K562 (cell line): ENCODE measurements around the gene CRYBG2. TPM values are rescaled to one million over a fixed set of nuclear protein-coding genes. Genes with fewer than 3 reads are reported as not detected.

Source experiments
- ARID2 ChIP-seq: fragments of 450-650 bp; IDR thresholded peaks from 2 replicates; pipeline ENCODE4 v1.6.1; 2017; ENCODE audit warnings: antibody characterized with exemption, mild to moderate bottlenecking
- CHD2 ChIP-seq: IDR thresholded peaks from 2 replicates; pipeline ENCODE4 v1.6.1; 2011; ENCODE audit warnings: low read depth, low read length
- FOSL1 ChIP-seq: fragments of 200-800 bp; sonication (Bioruptor generic); conservative IDR thresholded peaks from 2 replicates; pipeline ENCODE4 v1.6.1; 2016; ENCODE audit warnings: missing genetic modification characterization, missing compliant biosample characterization
- MTA2 ChIP-seq: fragments of 450-650 bp; IDR thresholded peaks from 2 replicates; pipeline ENCODE4 v1.6.1; 2016; ENCODE audit warnings: low read depth
- NR2C2 ChIP-seq, 2 experiments: fragments of 200-800 bp in 1 of 2; sonication (Bioruptor generic) in 1 of 2; sonication (generic) in 1 of 2; formaldehyde crosslinking in 1 of 2; IDR thresholded peaks; 2 replicates each; pipeline versions ENCODE4 v1.6.1 to v1.8.0; 2016 to 2022; ENCODE audit warnings: mild to moderate bottlenecking in 1 of 2, missing compliant biosample characterization in 1 of 2, missing genetic modification characterization in 1 of 2, missing genetic modification reagents in 1 of 2
- PYGO2 ChIP-seq: fragments of 450-650 bp; IDR thresholded peaks from 2 replicates; pipeline ENCODE4 v1.6.1; 2016; ENCODE audit warnings: mild to moderate bottlenecking, missing genetic modification characterization, moderate library complexity, missing compliant biosample characterization
- SIN3B ChIP-seq: fragments of 450-650 bp; IDR thresholded peaks from 2 replicates; pipeline ENCODE4 v1.6.1; 2017; ENCODE audit warnings: low read depth, mild to moderate bottlenecking, moderate library complexity
- SMARCE1 ChIP-seq: fragments of 450-650 bp; IDR thresholded peaks from 2 replicates; pipeline ENCODE4 v1.7.1; 2016; ENCODE audit warnings: mild to moderate bottlenecking
- SREBF1 ChIP-seq: fragments of 150-350 bp; IDR thresholded peaks from 2 replicates; pipeline ENCODE4 v1.6.1; 2014; ENCODE audit warnings: antibody characterized with exemption, low read depth, low read length, borderline replicate concordance
- TEAD4 ChIP-seq, 2 experiments: sonication (generic) in 1 of 2; formaldehyde crosslinking in 1 of 2; IDR thresholded peaks; 2 replicates each; pipeline versions ENCODE4 v1.6.1 to v1.8.0; 2012 to 2022; ENCODE audit warnings: borderline replicate concordance in 1 of 2, inconsistent platforms in 1 of 2, low read length in 1 of 2, mild to moderate bottlenecking in 1 of 2, missing genetic modification reagents in 1 of 2
- XRCC3 ChIP-seq: fragments of 450-650 bp; IDR thresholded peaks from 2 replicates; pipeline ENCODE4 v1.6.1; 2017; ENCODE audit warnings: mild to moderate bottlenecking, moderate library complexity
- ZBTB7A ChIP-seq: IDR thresholded peaks from 2 replicates; pipeline ENCODE4 v1.6.1; 2011; ENCODE audit warnings: low read depth, mild to moderate bottlenecking, low read length, moderate library complexity, borderline replicate concordance; ENCODE audit not compliant: control insufficient read depth
- ZNF24 ChIP-seq: fragments of 450-650 bp; IDR thresholded peaks from 2 replicates; pipeline ENCODE4 v1.6.1; 2016
- ZNF3 ChIP-seq: fragments of 250-450 bp; sonication (Bioruptor Pico); IDR thresholded peaks from 2 replicates; pipeline ENCODE4 v1.5.0; 2021; ENCODE audit warnings: mild to moderate bottlenecking, moderate library complexity
- ZNF347 ChIP-seq: fragments of 450-650 bp; formaldehyde crosslinking; IDR thresholded peaks from 2 replicates; pipeline ENCODE4 v1.4.0; 2020; ENCODE audit warnings: low read depth, mild to moderate bottlenecking, moderate library complexity
- ZNF699 ChIP-seq: fragments of 250-450 bp; sonication (Bioruptor Pico); IDR thresholded peaks from 2 replicates; pipeline ENCODE4 v1.8.0; 2021; ENCODE audit warnings: mild to moderate bottlenecking, moderate library complexity; ENCODE audit not compliant: insufficient replicate concordance
- polyA plus RNA-seq, 8 experiments: library from polyadenylated mRNA; depleted of rRNA in 4 of 8; stranded (reverse) in 5 of 8; unstranded in 3 of 8; fragments of >200 nt; fragmentation: Nextera tagmentation in 2 of 8; fragmentation: Illumina TruSeq in 1 of 8; extraction: Ambion mirVana in 2 of 8; extraction: Trizol in 1 of 8; gene quantifications; 2 replicates each; pipeline versions ENCODE4 v1.2.1 to v1.2.3, GENCODE V29; 2011 to 2014; ENCODE audit warnings: inconsistent platforms in 1 of 8, missing spikeins in 1 of 8
- total RNA-seq, 7 experiments: library from RNA; depleted of rRNA in 6 of 7; stranded (reverse); fragments of >200 nt in 6 of 7; fragmentation: Illumina TruSeq in 2 of 7; extraction: Trizol in 2 of 7; gene quantifications; 2 replicates each; pipeline versions ENCODE4 v1.2.1 to v1.2.3, GENCODE V29; 2011 to 2021; ENCODE audit warnings: low replicate concordance in 1 of 7
- TF ChIP-seq, protein P1 (sequence below): sonication (generic); formaldehyde crosslinking; IDR thresholded peaks from 2 replicates; pipeline ENCODE4 v1.8.0; 2022; ENCODE audit warnings: mild to moderate bottlenecking, missing genetic modification reagents
- TF ChIP-seq, protein P2 (sequence below): fragments of 450-650 bp; formaldehyde crosslinking; IDR thresholded peaks from 2 replicates; pipeline ENCODE4 v1.4.0; 2020; ENCODE audit warnings: mild to moderate bottlenecking, mixed read lengths
- TF ChIP-seq, protein P3 (sequence below): IDR thresholded peaks from 3 replicates; pipeline ENCODE4 v1.6.1; 2011; ENCODE audit warnings: borderline replicate concordance, mild to moderate bottlenecking; ENCODE audit not compliant: insufficient read length, insufficient read depth
- TF ChIP-seq, protein P4 (sequence below): fragments of 150-350 bp; conservative IDR thresholded peaks from 2 replicates; pipeline ENCODE4 v1.6.1; 2014; ENCODE audit warnings: low read length
- TF ChIP-seq, protein P5 (sequence below): fragments of 250-450 bp; sonication (Bioruptor Pico); IDR thresholded peaks from 2 replicates; pipeline ENCODE4 v1.8.0; 2021; ENCODE audit warnings: moderate library complexity, mild to moderate bottlenecking, inconsistent platforms

The CRYBG2 gene
- total and polyA plus RNA-seq, 9 of the 15 experiments (the other 6 are each of a cell fraction or from before 2014, with no cell fraction given): 0.39 to 8.5 (median 3.7) TPM

DNA sequence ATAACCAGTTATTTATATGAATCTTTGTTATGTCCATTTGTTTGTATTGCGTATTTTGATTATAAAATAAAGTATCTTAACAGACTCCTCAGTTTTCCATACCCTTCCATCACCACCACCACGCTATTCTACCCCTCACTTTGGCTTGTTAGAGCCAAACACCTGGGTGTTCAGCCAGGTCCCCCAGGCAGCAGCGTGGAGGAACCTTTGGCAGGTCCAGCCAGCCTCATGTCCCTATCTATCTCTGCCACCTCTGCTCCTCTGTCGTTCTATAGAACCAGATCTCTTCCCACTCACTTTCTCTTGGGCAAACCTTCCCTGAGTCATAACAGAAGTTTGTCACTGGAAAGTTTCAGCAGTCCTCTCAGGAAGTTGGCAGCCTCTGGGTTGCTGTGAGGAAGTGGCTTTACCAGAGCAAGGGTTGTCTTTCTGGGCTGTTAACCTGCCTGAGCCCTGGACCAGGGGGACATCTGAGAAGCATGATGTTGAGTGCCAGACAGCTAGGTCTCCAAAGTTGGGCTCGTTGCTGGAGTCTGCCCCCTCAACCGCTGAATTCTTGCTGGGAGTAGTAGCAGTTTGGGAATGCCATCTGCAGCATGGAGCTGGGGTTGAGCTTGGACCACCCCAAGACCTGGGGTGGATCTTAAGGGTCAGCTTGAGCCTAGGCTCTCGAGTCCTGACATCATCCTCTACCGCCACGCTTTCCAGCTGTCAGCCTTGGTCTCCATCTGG, 75.0 kb downstream of the CRYBG2 start (continued):
- TF ChIP-seq, protein P1, sequence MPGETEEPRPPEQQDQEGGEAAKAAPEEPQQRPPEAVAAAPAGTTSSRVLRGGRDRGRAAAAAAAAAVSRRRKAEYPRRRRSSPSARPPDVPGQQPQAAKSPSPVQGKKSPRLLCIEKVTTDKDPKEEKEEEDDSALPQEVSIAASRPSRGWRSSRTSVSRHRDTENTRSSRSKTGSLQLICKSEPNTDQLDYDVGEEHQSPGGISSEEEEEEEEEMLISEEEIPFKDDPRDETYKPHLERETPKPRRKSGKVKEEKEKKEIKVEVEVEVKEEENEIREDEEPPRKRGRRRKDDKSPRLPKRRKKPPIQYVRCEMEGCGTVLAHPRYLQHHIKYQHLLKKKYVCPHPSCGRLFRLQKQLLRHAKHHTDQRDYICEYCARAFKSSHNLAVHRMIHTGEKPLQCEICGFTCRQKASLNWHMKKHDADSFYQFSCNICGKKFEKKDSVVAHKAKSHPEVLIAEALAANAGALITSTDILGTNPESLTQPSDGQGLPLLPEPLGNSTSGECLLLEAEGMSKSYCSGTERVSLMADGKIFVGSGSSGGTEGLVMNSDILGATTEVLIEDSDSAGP: no peak
- TF ChIP-seq SREBF1 (no peak), ARID2 (no peak), ZNF24 (no peak), CHD2 (no peak), XRCC3 (no peak), ZBTB7A (no peak), ZNF347 (no peak), SMARCE1 (no peak; the same call in 1 of the 2 replicates), ZNF699 (CRISPR knock-in tag) (no peak), PYGO2 (no peak), MTA2 (no peak), ZNF3 (CRISPR knock-in tag) (no peak), SIN3B (no peak), FOSL1 (tag) (no peak; the same call in 1 of the 2 replicates), NR2C2 (CRISPR knock-in tag; IDR thresholded peaks at IDR 0.05) (no peak), NR2C2 (tag; IDR thresholded peaks at IDR 0.05) (no peak), TEAD4 (IDR thresholded peaks at IDR 0.05; ENCODE audit: low read length) (no peak), TEAD4 (CRISPR knock-in tag; IDR thresholded peaks at IDR 0.05; ENCODE audit: borderline replicate concordance) (no peak)
- TF ChIP-seq, protein P2, sequence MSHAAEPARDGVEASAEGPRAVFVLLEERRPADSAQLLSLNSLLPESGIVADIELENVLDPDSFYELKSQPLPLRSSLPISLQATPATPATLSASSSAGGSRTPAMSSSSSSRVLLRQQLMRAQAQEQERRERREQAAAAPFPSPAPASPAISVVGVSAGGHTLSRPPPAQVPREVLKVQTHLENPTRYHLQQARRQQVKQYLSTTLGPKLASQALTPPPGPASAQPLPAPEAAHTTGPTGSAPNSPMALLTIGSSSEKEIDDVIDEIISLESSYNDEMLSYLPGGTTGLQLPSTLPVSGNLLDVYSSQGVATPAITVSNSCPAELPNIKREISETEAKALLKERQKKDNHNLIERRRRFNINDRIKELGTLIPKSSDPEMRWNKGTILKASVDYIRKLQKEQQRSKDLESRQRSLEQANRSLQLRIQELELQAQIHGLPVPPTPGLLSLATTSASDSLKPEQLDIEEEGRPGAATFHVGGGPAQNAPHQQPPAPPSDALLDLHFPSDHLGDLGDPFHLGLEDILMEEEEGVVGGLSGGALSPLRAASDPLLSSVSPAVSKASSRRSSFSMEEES: no peak
- TF ChIP-seq, protein P3, sequence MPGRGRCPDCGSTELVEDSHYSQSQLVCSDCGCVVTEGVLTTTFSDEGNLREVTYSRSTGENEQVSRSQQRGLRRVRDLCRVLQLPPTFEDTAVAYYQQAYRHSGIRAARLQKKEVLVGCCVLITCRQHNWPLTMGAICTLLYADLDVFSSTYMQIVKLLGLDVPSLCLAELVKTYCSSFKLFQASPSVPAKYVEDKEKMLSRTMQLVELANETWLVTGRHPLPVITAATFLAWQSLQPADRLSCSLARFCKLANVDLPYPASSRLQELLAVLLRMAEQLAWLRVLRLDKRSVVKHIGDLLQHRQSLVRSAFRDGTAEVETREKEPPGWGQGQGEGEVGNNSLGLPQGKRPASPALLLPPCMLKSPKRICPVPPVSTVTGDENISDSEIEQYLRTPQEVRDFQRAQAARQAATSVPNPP: no peak
- TF ChIP-seq, protein P4, sequence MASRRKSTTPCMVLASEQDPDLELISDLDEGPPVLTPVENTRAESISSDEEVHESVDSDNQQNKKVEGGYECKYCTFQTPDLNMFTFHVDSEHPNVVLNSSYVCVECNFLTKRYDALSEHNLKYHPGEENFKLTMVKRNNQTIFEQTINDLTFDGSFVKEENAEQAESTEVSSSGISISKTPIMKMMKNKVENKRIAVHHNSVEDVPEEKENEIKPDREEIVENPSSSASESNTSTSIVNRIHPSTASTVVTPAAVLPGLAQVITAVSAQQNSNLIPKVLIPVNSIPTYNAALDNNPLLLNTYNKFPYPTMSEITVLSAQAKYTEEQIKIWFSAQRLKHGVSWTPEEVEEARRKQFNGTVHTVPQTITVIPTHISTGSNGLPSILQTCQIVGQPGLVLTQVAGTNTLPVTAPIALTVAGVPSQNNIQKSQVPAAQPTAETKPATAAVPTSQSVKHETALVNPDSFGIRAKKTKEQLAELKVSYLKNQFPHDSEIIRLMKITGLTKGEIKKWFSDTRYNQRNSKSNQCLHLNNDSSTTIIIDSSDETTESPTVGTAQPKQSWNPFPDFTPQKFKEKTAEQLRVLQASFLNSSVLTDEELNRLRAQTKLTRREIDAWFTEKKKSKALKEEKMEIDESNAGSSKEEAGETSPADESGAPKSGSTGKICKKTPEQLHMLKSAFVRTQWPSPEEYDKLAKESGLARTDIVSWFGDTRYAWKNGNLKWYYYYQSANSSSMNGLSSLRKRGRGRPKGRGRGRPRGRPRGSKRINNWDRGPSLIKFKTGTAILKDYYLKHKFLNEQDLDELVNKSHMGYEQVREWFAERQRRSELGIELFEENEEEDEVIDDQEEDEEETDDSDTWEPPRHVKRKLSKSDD: no peak
- TF ChIP-seq, protein P5, sequence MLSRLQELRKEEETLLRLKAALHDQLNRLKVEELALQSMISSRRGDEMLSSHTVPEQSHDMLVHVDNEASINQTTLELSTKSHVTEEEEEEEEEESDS (CRISPR knock-in tag): no peak
